Thyroid gland (tissue), 4 donors: ENCODE measurements around the gene ODAPH.

Experiments
- CTCF ChIP-seq, 6 experiments: fragments of 200-600 bp in 3 of 6; fragments of 450-650 bp in 3 of 6; sonication (generic) in 3 of 6; IDR thresholded peaks; one replicate each; pipeline ENCODE4 v1.5.1; 2016 to 2019; ENCODE audit warnings: antibody characterized with exemption in 6 of 6, mild to moderate bottlenecking in 2 of 6, inconsistent platforms in 1 of 6, moderate library complexity in 1 of 6
- POLR2A ChIP-seq, 2 donors: fragments of 450-650 bp; IDR thresholded peaks; one replicate each; pipeline ENCODE4 v1.6.1; 2017; ENCODE audit warnings: antibody characterized with exemption in 2 of 2, mild to moderate bottlenecking in 2 of 2, moderate library complexity in 1 of 2

GRCh38 chr4:75542824-75543223 lies 13.0 kb upstream of the ODAPH start:
- TF ChIP-seq CTCF (IDR thresholded peaks at IDR 0.05): no peak
- no peak for TF ChIP-seq POLR2A (IDR thresholded peaks at IDR 0.05)
